Neural progenitor cell (in vitro differentiated cells): ENCODE data around the gene GFER. TPM values are rescaled to one million over a fixed set of nuclear protein-coding genes. Genes with fewer than 3 reads are reported as not detected.

ENCODE experiments used
- DNase-seq: peaks from one replicate; pipeline ENCODE4 v3.0.0-alpha.2; 2016; ENCODE audit warnings: low spot score
- H2AFZ ChIP-seq: fragments of 200-600 bp; sonication (generic); replicated peaks from 2 replicates; pipeline ENCODE4 v1.6.1; 2016; ENCODE audit warnings: antibody characterized with exemption
- H3F3A ChIP-seq: fragments of 200-600 bp; sonication (generic); 2 replicates; pipeline ENCODE4 v1.6.1; 2016; ENCODE audit warnings: antibody characterized with exemption, low read depth
- H3K27ac ChIP-seq: fragments of 200-600 bp; sonication (generic); 2 replicates; pipeline ENCODE4 v1.5.1; 2016; ENCODE audit warnings: mild to moderate bottlenecking
- H3K27me3 ChIP-seq: fragments of 200-600 bp; sonication (generic); 2 replicates; pipeline ENCODE4 v1.6.1; 2016; ENCODE audit warnings: mild to moderate bottlenecking, moderate library complexity
- H3K36me3 ChIP-seq: fragments of 200-600 bp; sonication (generic); 2 replicates; pipeline ENCODE4 v1.5.1; 2016
- H3K4me1 ChIP-seq: fragments of 200-600 bp; sonication (generic); 2 replicates; pipeline ENCODE4 v1.6.1; 2016; ENCODE audit warnings: mixed run types
- H3K4me2 ChIP-seq: fragments of 200-600 bp; sonication (generic); 2 replicates; pipeline ENCODE4 v1.6.1; 2016
- H3K4me3 ChIP-seq: fragments of 200-600 bp; sonication (generic); 2 replicates; pipeline ENCODE4 v1.5.1; 2016
- H3K79me2 ChIP-seq: fragments of 200-600 bp; sonication (generic); 2 replicates; pipeline ENCODE4 v1.6.1; 2016; ENCODE audit warnings: low read depth
- H3K9ac ChIP-seq: fragments of 200-600 bp; sonication (generic); 2 replicates; pipeline ENCODE4 v1.6.1; 2016
- H3K9me3 ChIP-seq: fragments of 200-600 bp; sonication (generic); 2 replicates; pipeline ENCODE4 v1.5.1; 2016; ENCODE audit warnings: low read depth
- H4K20me1 ChIP-seq: fragments of 200-600 bp; sonication (generic); 2 replicates; pipeline ENCODE4 v1.6.1; 2016; ENCODE audit warnings: low read depth
- H3K27ac Mint-ChIP-seq: 3 replicates; pipeline ENCODE4 v1.8.0; 2021; ENCODE audit warnings: mixed read lengths
- H3K27me3 Mint-ChIP-seq: 2 replicates; pipeline ENCODE4 v1.8.0; 2022; ENCODE audit warnings: low read depth, mild to moderate bottlenecking, inconsistent platforms, moderate library complexity, mixed read lengths; ENCODE audit not compliant: insufficient read depth
- H3K36me3 Mint-ChIP-seq: 3 replicates; pipeline ENCODE4 v1.8.0; 2021; ENCODE audit warnings: mixed read lengths
- H3K4me1 Mint-ChIP-seq: 3 replicates; pipeline ENCODE4 v1.8.0; 2021; ENCODE audit warnings: mixed read lengths
- H3K4me3 Mint-ChIP-seq: 3 replicates; pipeline ENCODE4 v1.8.0; 2021; ENCODE audit warnings: mild to moderate bottlenecking, moderate library complexity, mixed read lengths
- H3K9me3 Mint-ChIP-seq: 3 replicates; pipeline ENCODE4 v1.8.0; 2020; ENCODE audit warnings: mixed read lengths
- CTCF ChIP-seq: fragments of 200-600 bp; sonication (generic); IDR thresholded peaks from 2 replicates; pipeline ENCODE4 v1.5.1; 2017; ENCODE audit warnings: antibody characterized with exemption, mild to moderate bottlenecking
- EZH2 ChIP-seq: fragments of 200-600 bp; sonication (generic); IDR thresholded peaks from 2 replicates; pipeline ENCODE4 v1.6.1; 2017; ENCODE audit warnings: antibody characterized with exemption, mild to moderate bottlenecking, moderate library complexity
- EZH2phosphoT487 ChIP-seq: fragments of 200-600 bp; sonication (generic); IDR thresholded peaks from 2 replicates; pipeline ENCODE4 v1.6.1; 2017; ENCODE audit warnings: antibody characterized with exemption
- total RNA-seq: library from RNA; depleted of rRNA; stranded (reverse); fragments of >200 nt; gene quantifications from 2 replicates; pipeline ENCODE4 v1.2.3, GENCODE V29; 2015; ENCODE audit warnings: low replicate concordance

The GFER gene
- total RNA-seq, 1 donor from 2014 or later = 35.1 TPM

- no peaks in the 10 kb centered on the region for H3K36me3 ChIP-seq
- H3K4me2 ChIP-seq = peak overlapping the region; percentile 94
- Mint-ChIP-seq H3K36me3 (peaks cover 2% of the 10 kb centered on the region), H3K9me3 (no peaks in the 10 kb centered on the region), H3K27me3 (peaks cover 4% of the 10 kb centered on the region), H3K27ac (no peak overlapping the region), H3K4me3 (peak overlapping the region; percentile 92), H3K4me1 (peaks cover 15% of the 10 kb centered on the region)
- H3K4me3 ChIP-seq = no peak overlapping the region
- peaks cover 10% of the 10 kb centered on the region for H3K79me2 ChIP-seq
- no peak overlapping the region for H3K27ac ChIP-seq
- DNase-seq = peak; percentile 58
- H2AFZ ChIP-seq = no peak overlapping the region
- H3K4me1 ChIP-seq = peaks cover 7% of the 10 kb centered on the region
- H3F3A ChIP-seq = peaks cover 9% of the 10 kb centered on the region
- no peaks in the 10 kb centered on the region for H3K27me3 ChIP-seq
- H3K9ac ChIP-seq = no peak overlapping the region
- no peak for TF ChIP-seq EZH2
- TF ChIP-seq CTCF = peak; percentile 35
- H3K9me3 ChIP-seq = no peaks in the 10 kb centered on the region
- no peaks in the 10 kb centered on the region for H4K20me1 ChIP-seq
Measured at GRCh38 chr16:1941162-1942046, 42.6 kb upstream of the GFER start.

- Histone ChIP-seq H3K4me2 (peak overlapping the region; percentile 94), H3K27ac (no peak overlapping the region), H3K36me3 (no peaks in the 10 kb centered on the region), H3K4me3 (peak overlapping the region; percentile 90), H4K20me1 (no peaks in the 10 kb centered on the region), H3K4me1 (peaks cover 7% of the 10 kb centered on the region), H3K79me2 (peaks cover 10% of the 10 kb centered on the region), H2AFZ (peak overlapping the region; percentile 91), H3K9me3 (no peaks in the 10 kb centered on the region), H3K9ac (peak overlapping the region; percentile 54), H3F3A (peaks cover 9% of the 10 kb centered on the region), H3K27me3 (no peaks in the 10 kb centered on the region)
- TF ChIP-seq CTCF (no peak), EZH2 (no peak), EZH2phosphoT487 (no peak)
- peaks cover 3% of the 10 kb centered on the region for H3K27me3 Mint-ChIP-seq
- no peak overlapping the region for H3K27ac Mint-ChIP-seq
- H3K4me3 Mint-ChIP-seq = peak overlapping the region; percentile 92
- no peak for DNase-seq
- H3K36me3 Mint-ChIP-seq = no peaks in the 10 kb centered on the region
- peaks cover 15% of the 10 kb centered on the region for H3K4me1 Mint-ChIP-seq
- H3K9me3 Mint-ChIP-seq = no peaks in the 10 kb centered on the region
Measured at GRCh38 chr16:1942047-1942809, 41.8 kb upstream of the GFER start.

- no peaks in the 10 kb centered on the region for H3K9me3 Mint-ChIP-seq
- peaks cover 7% of the 10 kb centered on the region for H3K4me1 ChIP-seq
- H3K4me3 ChIP-seq = peak within 1 kb of the TSS; percentile 90
- H4K20me1 ChIP-seq = no peaks in the 10 kb centered on the region
- no peaks in the 10 kb centered on the region for H3K27me3 ChIP-seq
- no peaks in the 10 kb centered on the region for H3K36me3 Mint-ChIP-seq
- peaks cover 9% of the 10 kb centered on the region for H3F3A ChIP-seq
- peaks cover 15% of the 10 kb centered on the region for H3K4me1 Mint-ChIP-seq
- H3K27ac ChIP-seq = no peak within 1 kb of the TSS
- TF ChIP-seq EZH2 (no peak), CTCF (peak; percentile 19)
- peak within 1 kb of the TSS; percentile 91 for H2AFZ ChIP-seq
- H3K79me2 ChIP-seq = peaks cover 10% of the 10 kb centered on the region
- H3K9me3 ChIP-seq = no peaks in the 10 kb centered on the region
- DNase-seq = peak; percentile 100
- H3K27me3 Mint-ChIP-seq = peaks cover 2% of the 10 kb centered on the region
- H3K4me2 ChIP-seq = peak within 1 kb of the TSS; percentile 94
- peak within 1 kb of the TSS; percentile 92 for H3K4me3 Mint-ChIP-seq
- H3K27ac Mint-ChIP-seq = no peak within 1 kb of the TSS
- H3K36me3 ChIP-seq = no peaks in the 10 kb centered on the region
- peak within 1 kb of the TSS; percentile 54 for H3K9ac ChIP-seq
Measured at GRCh38 chr16:1942810-1943726, 40.9 kb upstream of the GFER start, which contains the start of gene MSRB1. Gene MSRB1 (minus strand): TSS chr16:1943199. CDS start chr16:1943156, 43 bp downstream.
